GM12873 (cell line): ENCODE results near the gene ZKSCAN2.

ENCODE experiments used
- TF ChIP-seq, protein P1 (sequence below): IDR thresholded peaks from 2 replicates; pipeline ENCODE4 v1.5.1; 2012; ENCODE audit warnings: low read depth, mild to moderate bottlenecking, moderate library complexity, low read length, control low read depth; ENCODE audit not compliant: insufficient read depth; ENCODE audit errors: missing control alignments

The ZKSCAN2 gene

DNA sequence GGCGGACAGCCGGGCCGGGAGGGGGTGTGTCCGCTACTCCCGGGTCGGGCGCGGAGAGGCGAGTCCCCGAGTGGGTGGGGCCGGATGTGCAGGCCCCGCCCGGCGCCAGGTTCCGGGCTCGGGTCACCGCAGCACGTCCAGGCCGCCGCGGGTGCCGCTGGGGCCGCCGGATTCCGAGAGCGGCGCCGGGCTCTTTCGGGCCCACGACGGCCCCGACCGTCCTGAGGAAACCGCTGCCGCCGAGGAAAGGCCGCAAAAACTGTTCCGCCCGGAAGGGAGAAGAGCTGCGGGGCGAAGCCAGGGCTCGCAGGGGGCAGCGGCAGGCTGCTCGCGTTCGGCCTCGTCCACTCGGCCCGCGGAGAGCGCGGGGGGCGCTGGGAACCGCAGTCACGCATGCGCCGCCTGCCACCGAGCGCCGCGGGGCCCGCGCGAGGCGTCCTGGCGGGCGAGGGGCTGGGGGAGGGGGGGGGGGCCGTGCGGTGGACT, at the start of gene ZKSCAN2:
ZKSCAN2 (minus strand) TSS at position 376 of the 486 bp plus-strand sequence. CDS start 718 bp downstream, outside the sequence.
- TF ChIP-seq, protein P1, sequence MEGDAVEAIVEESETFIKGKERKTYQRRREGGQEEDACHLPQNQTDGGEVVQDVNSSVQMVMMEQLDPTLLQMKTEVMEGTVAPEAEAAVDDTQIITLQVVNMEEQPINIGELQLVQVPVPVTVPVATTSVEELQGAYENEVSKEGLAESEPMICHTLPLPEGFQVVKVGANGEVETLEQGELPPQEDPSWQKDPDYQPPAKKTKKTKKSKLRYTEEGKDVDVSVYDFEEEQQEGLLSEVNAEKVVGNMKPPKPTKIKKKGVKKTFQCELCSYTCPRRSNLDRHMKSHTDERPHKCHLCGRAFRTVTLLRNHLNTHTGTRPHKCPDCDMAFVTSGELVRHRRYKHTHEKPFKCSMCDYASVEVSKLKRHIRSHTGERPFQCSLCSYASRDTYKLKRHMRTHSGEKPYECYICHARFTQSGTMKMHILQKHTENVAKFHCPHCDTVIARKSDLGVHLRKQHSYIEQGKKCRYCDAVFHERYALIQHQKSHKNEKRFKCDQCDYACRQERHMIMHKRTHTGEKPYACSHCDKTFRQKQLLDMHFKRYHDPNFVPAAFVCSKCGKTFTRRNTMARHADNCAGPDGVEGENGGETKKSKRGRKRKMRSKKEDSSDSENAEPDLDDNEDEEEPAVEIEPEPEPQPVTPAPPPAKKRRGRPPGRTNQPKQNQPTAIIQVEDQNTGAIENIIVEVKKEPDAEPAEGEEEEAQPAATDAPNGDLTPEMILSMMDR, result no peak

DNA sequence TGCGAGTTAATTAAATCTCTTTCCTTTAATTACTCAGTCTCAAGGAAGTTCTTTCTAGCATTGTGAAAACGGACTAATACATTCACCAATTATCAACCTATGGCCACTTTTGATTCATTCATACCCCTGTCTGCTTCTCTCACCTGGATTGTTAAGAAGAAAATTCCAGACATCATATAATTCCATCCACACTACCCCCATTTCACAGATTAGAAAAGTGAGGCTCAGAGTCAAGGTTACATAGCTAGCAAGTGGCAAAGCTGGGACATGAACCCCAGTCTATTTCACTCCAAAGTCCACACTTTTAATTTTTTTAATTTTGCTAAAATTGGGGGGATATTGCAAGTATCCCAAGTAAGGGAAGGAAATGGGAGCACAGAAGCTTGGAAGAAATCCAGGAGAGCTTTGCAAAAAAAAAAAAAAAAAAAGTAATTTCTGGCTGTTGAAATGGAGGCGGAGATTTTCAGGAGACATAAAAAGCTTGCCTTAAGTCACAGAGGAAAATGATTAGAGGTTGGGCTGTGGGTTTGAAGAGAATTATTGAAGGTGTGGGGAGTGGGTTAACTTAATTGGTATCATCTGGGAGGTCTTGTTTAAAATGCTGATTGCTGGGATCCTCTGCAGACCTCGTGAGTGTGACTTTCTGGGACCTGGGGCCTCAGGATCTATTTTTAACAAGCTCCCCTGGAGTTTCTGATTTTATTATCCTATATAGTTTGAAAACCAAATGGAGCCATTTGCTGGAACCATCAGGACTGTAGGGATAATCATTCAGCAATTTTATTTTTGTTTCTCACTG, 42.3 kb upstream of the ZKSCAN2 start:
- TF ChIP-seq, protein P1, result no peak

DNA sequence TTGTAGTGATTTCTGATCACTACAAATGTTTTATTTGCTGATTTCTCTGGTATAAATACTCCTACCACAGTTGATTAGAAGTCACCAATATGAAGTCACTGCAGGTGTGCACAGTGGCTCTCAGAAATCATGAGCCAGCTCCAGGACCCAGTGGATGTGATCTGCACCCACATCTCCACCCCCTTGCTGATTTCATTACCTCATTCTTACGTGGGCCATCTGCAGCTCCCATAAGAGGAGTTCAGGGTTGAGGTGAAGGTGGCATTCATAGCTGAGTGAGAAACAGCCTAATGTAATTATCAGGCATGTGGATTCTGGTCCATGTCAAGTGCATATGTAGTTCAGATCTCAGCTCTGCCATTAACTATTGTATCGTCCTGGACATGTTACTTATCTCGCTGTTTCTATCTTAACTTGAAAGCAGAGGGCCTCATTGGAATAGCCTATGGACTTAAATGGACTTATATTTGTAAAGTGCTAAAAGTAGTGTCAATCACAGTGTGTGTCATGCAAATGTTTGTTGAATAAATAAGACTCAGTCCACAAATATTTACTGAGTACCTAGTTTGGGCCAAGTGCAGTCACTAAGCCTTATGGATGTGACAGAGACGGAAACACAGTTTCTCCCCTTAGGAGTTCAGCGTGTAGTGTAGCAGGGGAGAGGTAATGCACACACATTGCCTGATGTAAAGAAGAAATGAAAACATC, 40.7 kb upstream of the ZKSCAN2 start:
- TF ChIP-seq, protein P1, result no peak

DNA sequence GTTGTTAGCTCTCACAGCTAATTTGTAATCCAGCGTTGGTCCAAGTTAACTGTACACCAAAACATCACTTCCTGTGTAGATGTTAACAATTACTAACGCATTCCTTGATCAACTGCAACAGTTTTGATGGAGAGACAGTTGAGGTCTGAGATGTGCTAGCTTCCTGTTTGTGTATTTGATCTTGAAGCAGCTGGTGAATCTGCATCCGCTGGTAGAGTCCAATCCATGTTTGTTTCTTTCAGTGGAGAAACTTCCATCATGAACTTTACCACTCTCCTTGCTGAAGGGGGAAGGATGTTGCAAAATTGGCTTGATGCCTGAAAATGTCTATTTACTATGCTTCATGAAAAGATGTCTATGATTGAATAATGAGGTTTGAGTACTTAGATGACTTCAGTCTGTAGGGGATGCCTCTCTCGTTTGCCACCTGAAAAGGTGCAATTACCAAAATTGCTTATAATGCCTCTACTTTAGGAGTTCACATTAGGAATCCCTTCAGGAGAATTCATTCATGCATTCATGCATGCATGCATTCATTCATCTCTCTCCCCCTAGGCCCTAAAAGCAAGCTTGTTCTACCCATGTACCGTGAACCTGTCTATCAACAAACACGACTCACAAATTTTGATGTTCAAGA, 39.6 kb upstream of the ZKSCAN2 start:
- TF ChIP-seq, protein P1, result no peak

DNA sequence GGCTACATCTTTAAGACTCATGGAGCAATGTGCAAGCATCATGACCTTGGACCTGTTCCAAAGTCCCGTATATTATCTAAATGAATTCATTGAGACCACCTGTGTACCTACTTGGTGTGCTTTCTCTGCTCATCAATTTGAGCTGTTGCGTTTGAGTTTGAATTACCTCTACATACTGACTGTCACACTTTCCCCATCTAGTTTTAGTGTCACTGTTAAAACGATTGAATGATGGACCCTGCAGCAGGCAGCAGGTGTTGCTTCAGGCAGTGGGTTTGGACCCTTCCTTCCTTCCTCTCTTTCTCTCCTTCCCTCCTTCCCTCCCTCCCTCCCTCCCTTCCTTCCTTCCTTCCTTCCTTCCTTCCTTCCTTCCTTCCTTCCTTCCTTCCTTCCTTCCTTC, 33.9 kb upstream of the ZKSCAN2 start:
- TF ChIP-seq, protein P1, result no peak

DNA sequence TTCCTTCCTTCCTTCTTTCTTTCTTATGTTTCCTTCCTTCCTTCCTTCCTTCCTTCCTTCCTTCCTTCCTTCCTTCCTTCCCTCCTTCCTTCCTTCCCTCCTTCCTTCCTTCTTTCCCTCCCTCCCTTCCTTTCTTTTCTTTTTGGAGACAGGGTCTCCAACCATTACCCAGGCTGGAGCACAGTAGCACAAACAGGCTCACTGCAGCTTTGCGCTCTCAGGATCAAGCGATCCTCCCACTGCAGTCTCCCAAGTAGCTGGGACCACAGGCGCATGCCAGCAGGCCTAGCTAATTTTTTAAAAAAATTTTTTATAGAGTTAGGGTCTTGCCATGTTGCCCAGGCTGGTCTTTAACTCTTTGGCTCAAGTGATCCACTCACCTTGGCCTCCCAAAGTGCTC, 31.8 kb upstream of the ZKSCAN2 start:
- TF ChIP-seq, protein P1, result no peak

DNA sequence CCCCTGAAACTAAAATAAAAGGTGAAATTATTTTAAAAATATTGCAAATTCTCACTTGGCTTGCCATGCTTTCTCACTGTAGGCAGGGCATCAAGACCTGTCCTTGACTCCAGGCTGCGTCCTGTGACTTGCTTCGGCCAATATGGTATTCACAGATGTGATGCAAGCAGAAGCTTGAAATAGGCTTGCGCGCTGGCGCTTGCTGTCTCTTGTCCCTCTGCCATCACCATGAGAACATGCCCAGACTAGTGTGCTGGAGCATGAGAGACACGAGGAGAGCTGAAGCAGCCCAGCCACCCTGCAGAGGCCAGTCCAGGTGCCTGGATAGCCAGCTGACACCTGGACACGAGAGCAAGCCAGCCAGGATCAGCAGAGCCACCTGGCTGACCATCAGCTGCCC, 21.8 kb upstream of the ZKSCAN2 start:
- TF ChIP-seq, protein P1, result no peak
